ENCODE measurements around the gene HOXB8.

Gene HOXB8

GRCh38 chr17:48637323-48638260 lies 22.5 kb upstream of the HOXB8 start:
- DNase-seq: no peak

GRCh38 chr17:48636177-48637018 lies 21.3 kb upstream of the HOXB8 start:
- DNase-seq: peak; percentile 96

- DNase-seq: no peak
Measured at GRCh38 chr17:48634493-48635208, 19.6 kb upstream of the HOXB8 start.

GRCh38 chr17:48633266-48633677 lies 18.2 kb upstream of the HOXB8 start:
- DNase-seq: no peak

GRCh38 chr17:48632579-48633265 lies 17.6 kb upstream of the HOXB8 start:
- no peak for DNase-seq

- no peak for DNase-seq
Measured at GRCh38 chr17:48631693-48632578, 16.8 kb upstream of the HOXB8 start.

- DNase-seq: peak; percentile 50
Measured at GRCh38 chr17:48630925-48631692, 16.0 kb upstream of the HOXB8 start.

GRCh38 chr17:48630009-48630924 lies 15.2 kb upstream of the HOXB8 start:
- DNase-seq: no peak

GRCh38 chr17:48629411-48629759 lies 14.3 kb upstream of the HOXB8 start:
- no peak for DNase-seq

GRCh38 chr17:48628649-48629410 lies 13.7 kb upstream of the HOXB8 start:
- DNase-seq: no peak

- DNase-seq: no peak
Measured at GRCh38 chr17:48627623-48628521, 12.8 kb upstream of the HOXB8 start.

GRCh38 chr17:48627118-48627597 lies 12.1 kb upstream of the HOXB8 start:
- no peak for DNase-seq

GRCh38 chr17:48626245-48627117 lies 11.4 kb upstream of the HOXB8 start, which contains the start of gene HOXB9:
TSS of gene HOXB9 (minus strand) at chr17:48626358. CDS start at chr17:48626269, 89 bp downstream.
- DNase-seq: no peak

GRCh38 chr17:48625495-48626244 lies 10.6 kb upstream of the HOXB8 start:
- DNase-seq: peak; percentile 75
